ENCODE measurements around the gene TMEM187.

TMEM187 gene

DNA sequence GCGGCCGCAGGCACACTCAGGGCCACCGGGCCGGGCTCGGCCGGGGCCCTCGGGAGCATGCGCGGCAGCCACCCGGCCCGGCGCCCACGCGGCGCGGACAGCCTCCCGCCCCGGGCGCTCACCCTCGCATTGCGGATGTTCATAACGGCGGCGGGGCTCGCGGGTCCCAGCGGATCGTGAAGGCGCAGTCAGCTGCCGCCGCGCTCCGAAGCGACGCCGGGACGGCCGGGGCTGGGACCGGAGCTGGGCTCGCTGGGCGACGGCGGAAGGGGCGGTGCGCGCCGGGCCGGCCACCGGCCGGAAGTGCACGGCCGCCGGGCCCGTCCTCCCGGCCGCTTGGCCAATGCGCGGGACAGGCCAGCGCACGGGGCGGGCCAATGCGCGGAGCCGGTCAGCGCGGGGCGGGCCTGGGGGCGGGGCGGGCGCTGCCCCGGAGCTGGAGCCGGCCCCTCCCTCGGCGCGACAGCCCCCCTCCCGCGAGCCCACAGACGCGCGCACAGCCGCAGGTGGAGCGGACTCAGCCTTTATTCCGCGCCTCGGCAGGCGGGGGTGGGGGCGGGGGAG lies 37.7 kb upstream of the TMEM187 start, which contains the start of gene NAA10:
Gene NAA10 (minus strand): TSS at position 276 of the 564 bp plus-strand sequence. CDS start 133 bp downstream, at position 143.
- DNase-seq (ENCODE audit: low read depth in 1 of 2, low spot score in 1 of 2) = peak in 1 of 2 donors; percentile 40

DNA sequence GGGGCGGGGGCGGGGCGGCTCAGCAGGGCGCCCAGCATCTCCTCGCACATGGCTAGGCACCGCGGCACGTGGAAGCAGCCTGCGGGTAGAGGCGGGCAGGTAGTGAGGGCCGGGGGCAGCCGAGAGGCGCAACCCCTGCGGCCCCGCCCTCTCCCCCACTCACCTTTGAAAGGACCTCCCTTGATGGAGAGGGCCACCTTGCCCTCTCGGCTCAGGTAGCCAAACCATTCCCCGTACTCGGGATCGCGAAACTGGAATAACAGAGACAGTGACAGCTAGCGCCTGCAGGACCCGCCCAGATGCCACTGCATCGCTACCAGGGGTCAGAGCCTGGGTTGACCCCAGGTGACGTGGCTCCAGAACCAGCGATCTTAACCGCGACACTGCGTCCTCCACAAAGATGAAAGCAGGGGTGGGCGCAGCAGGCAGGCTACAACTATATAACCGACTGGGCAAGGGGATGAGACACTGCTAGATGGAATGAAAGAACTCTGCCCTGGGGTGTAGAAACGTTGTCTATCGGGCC lies 37.2 kb upstream of the TMEM187 start:
- no peak for DNase-seq (ENCODE audit: low read depth in 1 of 2, low spot score in 1 of 2)

DNA sequence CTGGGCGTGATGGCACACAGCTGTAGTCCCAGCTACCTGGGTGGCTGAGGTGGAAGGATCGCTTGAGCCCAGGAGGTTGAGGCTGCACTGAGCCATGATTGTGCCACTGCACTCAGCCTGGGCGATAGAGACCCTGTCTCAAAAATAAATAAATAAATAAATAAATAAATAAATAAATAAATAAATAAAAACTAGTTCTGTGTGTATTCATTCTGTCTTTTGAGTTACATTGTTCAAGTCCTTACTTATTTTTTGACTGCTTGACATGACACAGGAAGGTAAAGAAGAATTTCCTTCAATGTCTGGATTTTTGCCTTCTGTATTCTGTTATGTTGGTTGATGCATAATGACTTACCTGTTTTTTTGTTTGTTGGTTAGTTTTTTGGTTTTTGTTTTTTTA lies 35.5 kb upstream of the TMEM187 start:
- no peak for DNase-seq (ENCODE audit: low read depth in 1 of 2, low spot score in 1 of 2)

DNA sequence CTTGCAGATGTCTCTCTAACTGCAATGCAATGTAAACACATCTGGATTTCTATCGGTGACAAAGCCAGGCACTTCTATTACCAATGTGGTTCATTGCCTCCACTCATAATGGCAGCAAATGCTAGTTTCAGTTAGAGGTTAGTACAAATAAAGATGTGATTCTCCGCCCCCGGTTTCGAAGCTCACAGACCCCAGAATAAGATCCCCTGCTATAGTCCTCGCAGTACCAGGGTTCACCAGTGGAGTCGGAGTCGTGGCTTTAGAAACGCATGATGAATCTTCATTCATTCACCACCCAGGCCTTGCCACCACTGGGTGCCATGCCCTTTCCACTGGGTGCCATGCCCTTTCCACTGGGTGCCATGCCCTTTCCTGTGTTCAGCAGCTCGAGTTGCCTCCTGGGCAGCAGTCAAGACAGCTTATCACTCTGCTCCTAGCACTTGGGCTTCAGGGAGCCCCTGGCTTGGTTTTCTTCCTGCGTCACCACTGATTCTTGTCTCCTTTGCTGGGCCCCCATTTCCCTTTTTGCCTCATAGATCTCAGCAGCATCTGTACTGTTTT lies 34.2 kb upstream of the TMEM187 start:
- no peak for DNase-seq (ENCODE audit: low read depth in 1 of 2, low spot score in 1 of 2)

DNA sequence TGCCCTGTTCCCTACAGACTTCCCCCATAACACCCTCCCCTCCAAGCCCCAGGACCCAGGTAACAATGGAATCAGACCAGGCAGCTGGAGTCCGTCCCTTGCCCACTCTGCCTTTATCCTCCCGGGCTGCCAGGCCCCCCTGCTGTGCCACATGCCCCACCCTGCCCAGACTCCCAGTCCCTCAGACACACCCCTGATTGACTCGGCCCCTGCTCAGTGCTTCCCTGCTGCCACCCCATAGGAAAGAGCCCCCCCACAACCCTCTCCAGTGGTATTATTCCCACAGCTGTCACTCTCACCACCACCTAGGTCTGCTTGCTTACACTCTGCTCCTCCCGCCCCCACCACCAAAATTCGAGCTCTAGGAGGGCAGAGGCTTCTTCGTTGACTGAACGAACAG lies 33.0 kb upstream of the TMEM187 start:
- no peak for DNase-seq (ENCODE audit: low read depth in 1 of 2, low spot score in 1 of 2)

DNA sequence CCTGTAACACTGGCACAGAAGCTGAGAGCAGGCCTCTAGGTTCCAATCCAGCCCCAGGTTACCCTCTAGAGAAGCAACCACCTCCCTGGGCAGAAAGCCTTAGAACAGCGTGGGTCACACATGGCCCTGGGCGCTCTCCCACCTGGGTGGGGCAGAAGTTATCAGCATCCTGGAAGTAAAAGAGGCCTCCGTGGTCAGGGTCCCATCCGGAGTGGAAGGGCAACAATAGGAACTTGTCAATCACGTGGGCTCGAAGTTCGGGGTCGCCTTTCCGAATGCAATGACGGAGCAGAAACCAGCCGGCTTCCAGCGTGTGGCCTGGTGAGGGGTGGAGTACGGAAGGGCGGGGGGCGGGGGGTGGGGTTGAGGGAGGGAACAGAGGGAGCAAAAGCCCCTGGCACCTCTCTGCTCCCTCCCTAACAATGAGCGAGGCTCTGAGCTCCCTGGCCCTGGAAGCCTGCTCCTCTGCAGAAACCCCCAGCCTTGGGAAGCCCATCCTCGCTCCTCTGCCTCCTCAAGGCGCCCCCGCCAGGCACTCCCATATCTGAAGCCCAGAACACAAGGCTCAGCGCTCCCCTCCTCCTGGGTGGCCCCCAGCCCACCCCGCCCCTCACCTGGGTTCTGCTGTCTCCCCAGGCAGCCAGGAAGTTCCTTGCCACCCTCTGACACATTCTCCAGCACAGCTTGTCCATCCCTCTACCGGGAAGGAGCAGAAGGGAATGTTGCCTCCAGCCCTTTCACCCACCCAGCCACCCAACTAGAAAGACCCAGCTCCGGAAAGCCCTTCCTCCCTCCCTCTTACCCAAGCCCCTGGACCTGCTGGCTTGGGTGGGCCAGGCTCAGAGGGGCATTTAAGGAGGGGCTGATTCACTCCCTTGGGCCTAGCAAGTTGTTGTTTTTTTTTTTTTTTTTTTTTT lies 31.0 kb upstream of the TMEM187 start:
- DNase-seq (ENCODE audit: low read depth in 1 of 2, low spot score in 1 of 2) = no peak

DNA sequence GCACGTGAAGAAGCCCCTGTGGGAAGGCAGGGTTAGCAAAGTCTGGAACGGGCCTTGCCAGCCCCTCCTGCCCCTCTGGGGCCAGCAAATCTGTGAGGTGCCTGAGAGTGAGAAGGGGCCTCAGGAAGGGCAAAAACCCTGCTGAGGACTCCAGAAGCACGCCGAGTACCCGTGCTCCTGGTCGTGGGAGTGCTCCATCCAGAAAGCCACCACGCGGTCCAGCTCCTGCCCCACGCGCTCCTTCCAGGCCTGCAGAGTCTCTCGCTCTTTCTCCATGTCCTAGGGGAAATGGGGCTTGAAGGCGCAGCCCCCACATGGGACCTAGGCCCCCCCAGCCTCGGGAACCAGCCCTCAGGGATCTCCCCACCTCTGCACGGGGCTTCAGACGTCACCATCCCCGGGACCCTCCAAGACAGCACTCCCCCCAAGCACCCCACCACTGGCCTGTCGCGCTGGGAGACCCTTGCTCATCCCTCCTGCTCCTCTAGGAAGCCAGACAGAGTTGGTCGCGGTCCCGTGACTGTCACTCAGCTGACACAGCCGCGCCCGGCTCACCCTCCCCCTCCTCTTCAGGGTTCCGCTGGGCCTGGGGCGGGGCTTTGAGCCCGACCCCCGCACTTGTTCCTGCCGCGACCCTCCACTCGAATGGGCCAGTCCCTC lies 28.3 kb upstream of the TMEM187 start, which contains the start of gene RENBP:
Gene RENBP (minus strand): TSS at position 504 of the 660 bp plus-strand sequence. CDS start 33 bp downstream, at position 471.
- peak in 1 of 2 donors; percentile 22 for DNase-seq (ENCODE audit: low read depth in 1 of 2, low spot score in 1 of 2)

DNA sequence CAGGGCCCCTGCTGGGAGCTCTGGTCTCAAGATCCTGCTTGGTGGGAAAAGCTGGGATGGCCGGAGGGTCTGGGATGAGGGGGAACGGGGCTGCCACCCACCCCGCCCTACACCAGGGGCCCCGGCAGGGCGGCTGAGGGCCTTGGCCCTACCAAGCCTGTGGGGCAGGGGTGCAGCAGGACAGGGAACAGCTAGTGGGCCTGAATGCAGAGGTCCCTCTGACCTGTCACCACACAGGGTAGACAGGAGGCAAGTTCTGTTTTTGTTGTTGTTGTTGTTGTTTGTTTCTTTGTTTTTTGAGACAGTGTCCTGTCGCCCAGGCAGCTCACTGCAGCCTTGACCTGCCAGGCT lies 27.8 kb upstream of the TMEM187 start:
- DNase-seq (ENCODE audit: low read depth in 1 of 2, low spot score in 1 of 2) = no peak

DNA sequence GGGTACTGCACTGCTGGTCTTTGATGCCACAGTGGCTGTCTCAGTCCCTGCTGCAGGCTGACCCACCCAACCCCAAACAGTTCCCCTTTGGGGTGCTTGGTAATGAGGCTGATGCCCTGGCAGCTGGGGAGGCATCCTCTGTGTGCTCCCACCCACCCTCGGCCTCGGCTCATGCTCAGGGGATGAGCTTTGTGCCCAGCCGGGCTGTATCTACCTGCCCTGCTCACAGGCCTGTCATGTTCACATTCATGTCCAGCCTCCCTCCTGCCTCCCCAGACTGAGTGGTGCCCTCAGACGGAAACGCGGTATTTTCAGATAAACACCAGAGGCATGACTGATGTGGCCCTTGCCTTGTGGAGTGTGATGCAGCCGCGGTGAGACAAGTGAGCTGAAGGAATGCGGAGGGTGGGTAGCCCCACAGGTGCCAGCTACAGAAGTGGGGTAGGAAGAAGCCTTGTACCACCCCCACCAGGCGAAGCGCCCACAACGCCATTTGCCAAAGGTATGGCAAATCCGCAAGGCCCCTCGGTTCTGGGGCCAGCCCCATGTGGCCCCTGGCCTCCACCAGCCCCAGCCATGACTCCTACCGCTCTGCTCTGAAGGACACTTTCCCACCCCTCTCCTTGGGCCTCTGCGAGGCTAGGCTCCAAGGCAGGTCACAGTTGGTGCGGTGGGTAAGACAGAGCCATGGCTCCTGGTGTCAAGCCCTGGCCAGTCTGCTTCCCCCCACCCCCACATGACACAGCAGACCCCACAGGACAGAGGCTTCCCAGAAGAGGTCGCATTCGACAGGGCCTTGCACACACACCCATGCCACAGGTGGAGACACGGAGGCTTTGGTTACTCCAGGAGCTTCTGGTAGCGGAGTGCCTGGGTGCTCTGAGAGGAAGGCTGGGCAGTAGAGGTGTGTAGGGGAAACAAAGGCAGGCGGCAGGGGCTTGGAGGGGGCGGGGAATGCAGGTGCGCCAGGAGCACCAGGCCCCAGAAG lies 26.3 kb upstream of the TMEM187 start:
- DNase-seq (ENCODE audit: low read depth in 1 of 2, low spot score in 1 of 2) = no peak

DNA sequence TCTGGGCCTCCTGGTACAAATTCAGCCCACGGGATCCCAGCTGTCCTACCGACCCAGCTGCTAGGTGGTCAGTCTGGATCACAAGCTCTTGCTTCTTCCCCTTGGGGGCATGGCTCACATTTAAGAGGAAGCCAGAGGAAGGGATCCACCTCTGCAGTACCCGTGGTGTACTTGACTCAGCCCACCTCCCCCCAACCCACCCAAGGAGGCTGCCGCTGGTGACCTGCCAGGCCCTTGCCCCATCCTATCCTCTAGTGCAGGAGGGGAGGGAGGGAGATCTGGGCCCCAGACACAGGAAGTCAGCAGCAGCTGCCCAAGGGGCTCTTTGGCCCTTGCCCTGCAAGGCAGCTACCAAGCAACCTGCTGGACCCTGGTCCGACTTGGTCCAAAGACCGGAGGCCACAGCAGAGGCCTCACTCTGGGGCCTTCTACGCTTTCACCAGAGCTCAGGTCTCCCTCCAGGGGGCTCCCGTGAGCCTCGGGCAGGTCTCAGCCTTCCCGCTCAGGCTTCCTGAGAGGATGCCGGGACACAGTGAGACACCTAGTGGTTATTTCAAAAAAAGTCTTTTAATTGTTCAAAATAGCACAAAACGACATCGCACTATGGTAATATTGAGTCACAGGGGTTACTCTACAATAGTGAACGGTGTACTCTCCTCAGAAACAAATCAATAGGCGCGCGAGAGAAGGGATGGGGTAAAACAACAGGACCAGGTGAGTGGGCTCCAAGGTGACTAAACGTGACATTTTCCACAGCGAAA lies 25.4 kb upstream of the TMEM187 start:
- DNase-seq (ENCODE audit: low read depth in 1 of 2, low spot score in 1 of 2) = peak in 1 of 2 donors; percentile 60

DNA sequence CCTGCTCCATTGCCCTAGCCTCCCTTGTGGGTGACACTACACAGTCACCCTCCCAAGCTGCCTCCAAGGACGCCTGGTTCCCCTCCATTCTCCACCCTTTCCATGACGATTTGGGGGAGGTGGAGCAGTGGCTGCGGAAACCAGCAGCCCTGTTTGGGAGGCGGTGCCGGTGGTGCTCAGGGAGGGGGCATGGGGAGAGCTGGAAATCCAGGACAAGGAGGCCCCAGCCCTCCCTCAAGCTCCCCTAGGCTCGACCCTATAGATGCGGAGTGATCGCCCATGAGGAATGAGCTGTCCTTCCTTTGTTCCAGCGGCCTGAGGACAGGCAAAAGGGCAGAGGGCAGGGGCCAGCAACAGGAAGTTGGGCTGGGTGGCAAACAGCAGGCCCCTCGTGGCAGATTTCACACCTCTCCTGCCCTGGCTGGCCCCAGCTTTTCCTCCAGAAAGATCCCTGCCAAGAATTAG lies 24.5 kb upstream of the TMEM187 start:
- DNase-seq (ENCODE audit: low read depth in 1 of 2, low spot score in 1 of 2) = no peak

DNA sequence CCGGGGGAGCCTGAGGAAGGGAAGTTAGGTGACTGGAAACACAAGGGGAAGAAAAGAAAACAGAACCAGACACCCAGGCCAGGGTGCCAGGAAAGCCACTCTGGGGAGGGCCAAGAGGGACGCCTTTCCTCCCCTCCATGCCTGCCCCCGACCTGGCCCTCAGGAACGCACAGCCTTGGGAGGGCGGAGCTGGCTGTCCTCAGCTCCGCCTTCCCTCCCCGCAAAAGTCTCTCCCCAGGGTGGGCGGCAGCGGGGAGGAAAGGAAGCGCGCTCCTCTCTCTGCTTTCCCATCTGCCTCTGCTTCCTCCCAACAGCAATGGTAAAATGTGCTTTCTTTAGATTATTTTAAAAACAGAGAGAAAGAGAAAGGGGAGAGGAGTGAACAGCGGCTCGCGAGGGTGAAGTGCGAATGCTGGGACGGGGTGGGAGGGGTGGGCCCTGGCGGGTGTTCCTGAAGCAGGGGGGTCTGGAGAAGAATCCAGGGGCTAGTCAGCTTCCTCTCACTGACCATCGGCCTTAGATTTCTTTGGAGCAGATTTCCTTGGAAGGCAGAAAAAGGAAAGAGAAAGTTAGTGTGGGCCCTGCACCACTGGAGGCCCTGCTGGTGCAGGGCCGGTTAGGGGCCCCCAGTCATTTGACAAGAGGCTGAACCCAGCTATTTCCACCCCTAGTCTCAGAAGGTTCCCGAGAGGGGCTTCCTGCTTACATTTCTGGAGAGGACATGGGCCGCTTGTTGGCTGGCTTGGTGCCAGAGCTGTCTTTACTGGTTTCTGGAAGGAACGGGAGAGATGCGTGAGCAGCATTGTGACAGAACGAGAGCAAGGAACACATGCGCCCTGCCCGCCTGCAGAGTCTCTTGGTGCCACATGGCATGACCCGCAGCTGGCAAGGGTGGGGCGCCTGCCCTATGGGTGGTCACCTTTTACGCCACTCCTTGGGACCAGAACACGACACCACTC lies 23.4 kb upstream of the TMEM187 start:
- no peak for DNase-seq (ENCODE audit: low read depth in 1 of 2, low spot score in 1 of 2)

DNA sequence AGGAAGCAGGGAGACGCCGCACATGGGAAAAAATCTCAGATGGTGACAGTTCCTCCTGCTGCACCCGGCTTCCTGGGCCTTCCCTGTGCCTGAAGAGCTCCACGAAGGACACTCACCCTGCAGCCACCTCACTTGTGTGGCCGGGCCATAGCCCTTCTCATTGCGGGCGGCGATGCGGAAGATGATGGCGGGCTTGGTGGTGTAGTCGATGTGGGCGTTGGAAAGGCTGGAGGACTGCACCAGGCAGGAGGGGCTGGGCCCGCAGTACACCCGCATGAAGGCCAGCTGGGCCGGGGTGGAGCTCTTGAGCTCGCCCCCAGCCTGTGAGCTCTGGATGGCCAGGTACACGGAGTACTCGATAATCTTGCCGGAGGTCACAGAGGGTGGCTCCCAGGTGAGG lies 22.4 kb upstream of the TMEM187 start:
- DNase-seq (ENCODE audit: low read depth in 1 of 2, low spot score in 1 of 2) = no peak

DNA sequence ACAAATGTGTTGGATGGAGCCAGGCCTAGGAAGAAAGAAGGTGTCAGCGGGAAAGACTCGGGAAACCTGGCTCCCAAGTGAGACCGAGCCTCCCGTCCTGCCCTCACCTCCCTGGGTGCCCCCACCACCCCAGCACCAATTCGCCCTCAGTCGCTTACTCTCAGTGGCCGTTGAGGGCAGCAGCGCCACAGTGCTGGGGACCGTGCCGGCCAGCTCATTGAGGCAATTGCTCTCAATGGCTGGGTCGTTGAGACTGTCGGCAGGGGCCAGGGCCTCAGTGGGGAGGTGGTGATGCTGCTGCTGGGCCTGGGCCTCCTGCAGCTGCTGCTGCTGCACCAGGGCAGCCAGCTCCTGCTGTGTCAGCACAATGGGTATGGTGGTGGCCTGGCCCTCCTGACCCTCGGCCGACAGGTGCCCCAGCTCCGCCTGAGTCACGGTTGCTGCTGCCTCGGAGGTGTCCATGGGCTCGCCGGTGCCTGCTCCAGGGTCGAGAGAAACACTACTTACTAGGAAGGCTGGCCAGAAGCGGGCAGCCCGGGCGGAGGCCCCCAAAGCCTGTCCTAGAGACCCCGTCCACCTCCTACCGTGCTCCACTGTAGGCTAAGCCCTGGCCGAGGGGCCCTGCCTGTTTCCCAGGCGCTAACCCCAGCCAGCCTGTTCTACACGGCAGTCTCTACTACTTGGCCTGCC lies 20.7 kb upstream of the TMEM187 start:
- DNase-seq (ENCODE audit: low read depth in 1 of 2, low spot score in 1 of 2) = no peak

DNA sequence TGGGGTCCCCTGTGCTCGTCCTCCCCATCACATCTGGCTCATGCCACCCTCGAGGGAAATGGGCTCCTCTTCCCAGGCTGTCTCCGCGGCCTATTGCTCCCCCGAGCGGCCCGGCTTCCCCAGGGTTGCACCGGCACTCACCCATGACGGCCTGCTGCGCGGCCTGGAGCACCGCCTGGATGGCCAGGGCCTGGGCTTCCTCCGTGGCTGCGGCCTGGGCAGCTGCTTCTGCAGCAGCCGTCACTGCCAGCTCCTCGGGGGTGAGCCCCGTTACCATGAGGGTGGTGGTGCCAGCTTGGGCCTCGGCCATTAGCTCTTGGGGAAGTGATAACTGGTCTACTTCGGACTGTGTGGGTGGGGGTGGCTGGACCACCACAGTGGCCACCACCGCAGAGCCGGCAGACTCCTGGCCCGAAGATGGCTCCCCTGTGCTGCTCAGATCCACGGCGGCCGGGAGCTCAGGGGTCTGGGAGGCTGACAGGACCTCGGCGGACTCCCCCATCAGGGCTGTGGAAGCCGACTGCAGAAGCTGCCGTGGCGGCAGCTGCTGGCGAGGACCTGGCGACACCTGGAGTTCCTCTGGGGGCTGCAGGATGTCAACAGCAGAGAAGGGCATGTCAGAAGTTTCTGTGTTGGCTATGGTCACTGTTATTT lies 20.1 kb upstream of the TMEM187 start:
- DNase-seq (ENCODE audit: low read depth in 1 of 2, low spot score in 1 of 2) = no peak

DNA sequence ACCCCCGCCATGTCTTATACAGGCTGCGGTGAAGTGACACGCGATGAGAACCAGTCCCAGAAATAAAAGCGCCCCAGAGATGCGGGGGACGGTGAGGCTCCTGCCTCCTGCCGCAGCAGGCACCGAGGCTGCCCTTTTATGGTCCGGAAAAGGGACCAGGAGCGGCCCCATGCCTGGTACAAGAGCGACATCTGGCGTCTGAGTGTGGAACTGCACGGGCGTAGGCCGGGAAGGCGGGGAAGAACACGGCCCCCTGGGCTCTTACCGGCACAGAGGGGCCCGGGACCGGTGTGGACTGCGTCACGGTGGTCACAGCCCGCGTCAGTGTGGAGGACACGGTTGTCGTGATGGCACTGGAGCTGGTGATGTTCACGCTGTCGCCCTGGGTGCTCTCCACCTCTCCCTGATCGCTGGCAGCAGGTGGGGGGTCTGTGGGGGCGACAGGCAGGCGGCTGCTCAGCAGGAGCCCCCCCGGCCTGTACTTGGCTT lies 19.2 kb upstream of the TMEM187 start:
- peak; percentile 47 to 66 for DNase-seq (ENCODE audit: low read depth in 1 of 2, low spot score in 1 of 2)

Measured in activated CD4-positive, alpha-beta T cell treated with anti-CD3 and anti-CD28 coated beads, Interleukin-2, amount 50 U/mL, for 24 hours (primary cell).